ENCODE results near the gene SH3BP5L. TPM values are rescaled to one million over a fixed set of nuclear protein-coding genes. Genes with fewer than 3 reads are reported as not detected.

SH3BP5L gene
- total and polyA plus RNA-seq, 8 donors = 9.6 to 20.0 (median 13.8) TPM

DNA sequence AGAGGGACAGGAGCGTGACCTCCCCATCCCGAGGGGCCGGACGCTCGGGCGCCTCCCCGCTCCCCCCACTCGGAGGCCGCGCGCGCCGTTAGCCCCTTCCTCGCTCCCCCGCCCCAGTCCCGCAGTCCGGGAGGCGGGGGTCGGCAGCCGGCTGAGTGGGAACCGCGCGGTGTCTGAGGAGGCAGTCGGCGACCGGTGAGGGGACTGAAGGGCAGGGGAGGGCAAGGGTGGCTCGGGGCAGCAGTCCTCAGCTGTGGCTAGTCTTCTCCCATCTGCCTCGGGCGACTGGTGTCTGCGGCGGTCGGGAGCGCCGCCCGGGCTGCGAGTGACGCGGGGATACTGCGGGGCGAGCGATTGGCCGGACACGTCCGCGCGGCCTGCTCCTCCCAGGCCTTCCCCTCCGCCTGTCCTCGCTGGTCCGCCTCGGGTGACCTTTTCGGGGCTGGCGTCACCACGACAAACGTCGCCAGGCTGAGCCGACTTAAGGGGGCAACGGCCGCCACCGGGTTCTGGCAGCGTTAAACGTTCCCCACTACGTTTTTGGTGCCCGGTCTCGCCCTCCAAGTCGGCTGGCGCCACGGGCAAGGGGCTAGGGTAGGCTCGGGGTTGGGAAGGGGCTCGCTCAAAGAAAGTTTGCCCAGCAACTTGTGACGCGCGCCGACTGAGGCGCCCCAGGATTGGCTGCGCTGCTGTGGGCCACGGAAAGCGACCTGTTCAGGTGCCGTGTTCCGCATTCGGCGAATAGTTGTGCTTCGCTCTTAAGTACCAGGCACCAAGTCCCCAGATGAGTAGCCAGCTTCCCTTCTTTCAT, 12.8 kb upstream of the SH3BP5L start:
- intact Hi-C loops (cut with DNase I; ENCODE audit: low total_unique reads) = no loop called here
- H3K27ac ChIP-seq = peak overlapping the region; percentile 98 to 100 (median 100)
- peak overlapping the region; percentile 57 to 97 (median 78) for H3K4me3 ChIP-seq
- H3K36me3 ChIP-seq = peaks cover 0 to 12% (median 3%) of the 10 kb centered on the region in 4 donors
- H3K27me3 ChIP-seq = peaks cover 0 to 5% (median 0%) of the 10 kb centered on the region in 3 donors
- DNase-seq = peak; percentile 94 to 96
- H3K9me3 ChIP-seq = no peaks in the 10 kb centered on the region
- peaks cover 33 to 57% (median 40%) of the 10 kb centered on the region in 4 donors for H3K4me1 ChIP-seq
- TF ChIP-seq POLR2AphosphoS5 (IDR thresholded peaks at IDR 0.05) (peak; percentile 79 to 89 (median 87)), POLR2A (IDR thresholded peaks at IDR 0.05) (peak in 2 of 4 donors; percentile 23 to 69), EP300 (IDR thresholded peaks at IDR 0.05) (peak; percentile 7)
- TF ChIP-seq, protein P1, sequence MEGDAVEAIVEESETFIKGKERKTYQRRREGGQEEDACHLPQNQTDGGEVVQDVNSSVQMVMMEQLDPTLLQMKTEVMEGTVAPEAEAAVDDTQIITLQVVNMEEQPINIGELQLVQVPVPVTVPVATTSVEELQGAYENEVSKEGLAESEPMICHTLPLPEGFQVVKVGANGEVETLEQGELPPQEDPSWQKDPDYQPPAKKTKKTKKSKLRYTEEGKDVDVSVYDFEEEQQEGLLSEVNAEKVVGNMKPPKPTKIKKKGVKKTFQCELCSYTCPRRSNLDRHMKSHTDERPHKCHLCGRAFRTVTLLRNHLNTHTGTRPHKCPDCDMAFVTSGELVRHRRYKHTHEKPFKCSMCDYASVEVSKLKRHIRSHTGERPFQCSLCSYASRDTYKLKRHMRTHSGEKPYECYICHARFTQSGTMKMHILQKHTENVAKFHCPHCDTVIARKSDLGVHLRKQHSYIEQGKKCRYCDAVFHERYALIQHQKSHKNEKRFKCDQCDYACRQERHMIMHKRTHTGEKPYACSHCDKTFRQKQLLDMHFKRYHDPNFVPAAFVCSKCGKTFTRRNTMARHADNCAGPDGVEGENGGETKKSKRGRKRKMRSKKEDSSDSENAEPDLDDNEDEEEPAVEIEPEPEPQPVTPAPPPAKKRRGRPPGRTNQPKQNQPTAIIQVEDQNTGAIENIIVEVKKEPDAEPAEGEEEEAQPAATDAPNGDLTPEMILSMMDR (IDR thresholded peaks at IDR 0.05) = no peak
- WGBS, 5 donors = 0% methylated on average over 45 to 82 of the region's 82 CpGs

DNA sequence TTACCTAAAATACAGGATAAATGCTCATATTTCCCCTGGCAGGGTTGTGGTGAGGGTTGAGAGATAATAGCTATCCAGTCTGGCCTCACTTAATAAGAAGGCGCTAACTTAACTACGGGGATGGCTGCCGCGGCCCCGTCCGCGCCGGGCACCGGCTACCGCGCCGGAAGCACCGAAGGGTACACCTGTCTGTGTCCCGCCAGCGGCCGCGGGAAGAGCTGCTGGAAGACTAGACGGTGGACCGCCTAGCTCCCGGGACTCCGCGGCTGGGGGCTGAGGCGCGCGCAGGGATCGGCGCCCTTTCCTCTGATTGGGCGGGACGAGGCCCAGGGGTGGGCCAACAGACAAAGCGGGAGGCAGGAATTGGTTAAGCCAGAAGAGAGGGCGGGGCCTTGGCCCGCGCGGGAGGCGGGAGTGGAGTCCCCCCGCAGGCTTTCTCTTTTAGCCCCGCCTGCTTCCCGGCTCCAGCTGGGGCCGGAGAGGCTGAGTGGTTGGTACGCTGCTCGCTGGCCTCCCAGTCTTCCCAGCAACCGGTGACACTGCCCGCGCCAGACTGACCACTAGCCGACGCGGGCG, 12.2 kb upstream of the SH3BP5L start, which contains the start of gene ZNF672:
Gene ZNF672, plus strand, starts transcription at position 444 of the 576 bp plus-strand sequence. CDS start 9,051 bp downstream, outside the sequence.
- Histone ChIP-seq H3K4me3 (peak within 1 kb of the TSS; percentile 57 to 97 (median 78)), H3K27me3 (peaks cover 0 to 5% (median 0%) of the 10 kb centered on the region in 3 donors), H3K9me3 (no peaks in the 10 kb centered on the region), H3K27ac (peak within 1 kb of the TSS; percentile 98 to 100 (median 100)), H3K36me3 (peaks cover 0 to 8% (median 2%) of the 10 kb centered on the region in 4 donors), H3K4me1 (peaks cover 29 to 50% (median 40%) of the 10 kb centered on the region in 4 donors)
- intact Hi-C loops (cut with DNase I; ENCODE audit: low total_unique reads) = no loop called here
- TF ChIP-seq POLR2A (IDR thresholded peaks at IDR 0.05) (peak in 1 of 4 donors; percentile 45), POLR2AphosphoS5 (IDR thresholded peaks at IDR 0.05) (peak; percentile 52 to 84 (median 82)), EP300 (IDR thresholded peaks at IDR 0.05) (no peak)
- TF ChIP-seq, protein P1 (IDR thresholded peaks at IDR 0.05) = no peak
- peak; percentile 99 for DNase-seq
- WGBS, 5 donors = 0 to 1% (median 0%) methylated on average over 15 to 48 of the region's 48 CpGs

DNA sequence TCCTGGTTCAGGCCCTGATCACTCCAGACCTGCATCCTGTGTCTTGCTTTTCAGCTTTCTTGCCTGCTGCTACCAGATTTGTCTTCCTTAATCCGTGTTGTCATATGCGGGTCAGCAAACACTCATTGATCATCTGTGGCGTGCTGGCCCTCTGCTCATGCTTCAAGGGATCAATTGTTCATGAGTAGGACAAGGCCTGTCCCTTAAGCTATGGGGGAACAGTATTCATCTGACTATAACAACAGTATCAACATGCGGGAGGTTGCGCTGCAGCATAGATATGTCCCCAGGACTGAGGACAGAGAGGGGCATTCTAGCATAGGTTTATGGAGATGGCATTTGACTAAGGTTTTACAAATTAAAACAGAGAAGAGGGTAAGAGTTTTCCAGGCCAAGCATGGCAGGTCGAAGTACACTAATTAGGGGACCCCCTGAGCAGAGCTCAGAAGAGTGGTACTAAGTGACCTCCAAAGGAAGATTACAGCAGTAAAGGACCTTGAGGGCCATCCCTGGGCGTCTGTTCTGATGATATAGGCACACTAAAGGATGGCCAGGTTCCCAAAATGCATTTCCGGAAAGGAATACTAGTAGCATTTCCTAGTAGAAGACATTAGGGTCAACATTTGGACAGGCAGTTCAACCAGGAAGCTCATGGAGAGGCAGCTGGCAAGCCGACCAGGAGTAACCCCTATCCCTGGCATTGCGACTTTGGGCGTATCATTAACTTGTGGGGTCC, 11.5 kb upstream of the SH3BP5L start:
- peak in 1 of 2 donors; percentile 14 for DNase-seq
- H3K9me3 ChIP-seq = no peaks in the 10 kb centered on the region
- peaks cover 0 to 1% (median 0%) of the 10 kb centered on the region in 4 donors for H3K36me3 ChIP-seq
- H3K27ac ChIP-seq = peak overlapping the region; percentile 98 to 100 (median 100)
- 49 to 50% (median 50%) methylated on average over 11 of the region's 11 CpGs for WGBS, 5 donors
- H3K4me1 ChIP-seq = peaks cover 26 to 43% (median 35%) of the 10 kb centered on the region in 4 donors
- intact Hi-C loops (cut with DNase I; ENCODE audit: low total_unique reads) = no loop called here
- peaks cover 0 to 5% (median 0%) of the 10 kb centered on the region in 3 donors for H3K27me3 ChIP-seq
- no peak for TF ChIP-seq POLR2A (IDR thresholded peaks at IDR 0.05)
- TF ChIP-seq, protein P1 (IDR thresholded peaks at IDR 0.05) = no peak
- TF ChIP-seq POLR2AphosphoS5 (IDR thresholded peaks at IDR 0.05) = no peak
- TF ChIP-seq EP300 (IDR thresholded peaks at IDR 0.05) = no peak
- peak overlapping the region; percentile 57 to 97 (median 78) for H3K4me3 ChIP-seq

Measured in stomach (tissue), 9 donors.